ENCODE results near the gene PNCK.

PNCK gene

GRCh38 chrX:153719238-153719637 is 45.6 kb upstream of the PNCK start:
- peaks cover 42% of the 10 kb centered on the region for H3K79me2 ChIP-seq (ENCODE audit: low read length)
- H3K9me2 ChIP-seq (replicated peaks; ENCODE audit: insufficient read depth, low read length) = no peaks in the 10 kb centered on the region
- no peaks in the 10 kb centered on the region for H3F3A ChIP-seq (ENCODE audit: insufficient read depth, low read length)
- TF ChIP-seq EZH2 (optimal IDR thresholded peaks at IDR 0.05; ENCODE audit: low read depth, low read length) (no peak), EZH2phosphoT487 (IDR thresholded peaks at IDR 0.05; ENCODE audit: low read length) (no peak)
- TF ChIP-seq, protein P1, sequence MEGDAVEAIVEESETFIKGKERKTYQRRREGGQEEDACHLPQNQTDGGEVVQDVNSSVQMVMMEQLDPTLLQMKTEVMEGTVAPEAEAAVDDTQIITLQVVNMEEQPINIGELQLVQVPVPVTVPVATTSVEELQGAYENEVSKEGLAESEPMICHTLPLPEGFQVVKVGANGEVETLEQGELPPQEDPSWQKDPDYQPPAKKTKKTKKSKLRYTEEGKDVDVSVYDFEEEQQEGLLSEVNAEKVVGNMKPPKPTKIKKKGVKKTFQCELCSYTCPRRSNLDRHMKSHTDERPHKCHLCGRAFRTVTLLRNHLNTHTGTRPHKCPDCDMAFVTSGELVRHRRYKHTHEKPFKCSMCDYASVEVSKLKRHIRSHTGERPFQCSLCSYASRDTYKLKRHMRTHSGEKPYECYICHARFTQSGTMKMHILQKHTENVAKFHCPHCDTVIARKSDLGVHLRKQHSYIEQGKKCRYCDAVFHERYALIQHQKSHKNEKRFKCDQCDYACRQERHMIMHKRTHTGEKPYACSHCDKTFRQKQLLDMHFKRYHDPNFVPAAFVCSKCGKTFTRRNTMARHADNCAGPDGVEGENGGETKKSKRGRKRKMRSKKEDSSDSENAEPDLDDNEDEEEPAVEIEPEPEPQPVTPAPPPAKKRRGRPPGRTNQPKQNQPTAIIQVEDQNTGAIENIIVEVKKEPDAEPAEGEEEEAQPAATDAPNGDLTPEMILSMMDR (IDR thresholded peaks at IDR 0.05; ENCODE audit: low read length) = no peak
- H3K27ac ChIP-seq (ENCODE audit: low read length) = no peak overlapping the region
- H3K4me3 ChIP-seq (ENCODE audit: low read length) = no peak overlapping the region
- H3K36me3 ChIP-seq (replicated peaks; ENCODE audit: insufficient read depth, low read length) = peaks cover 2% of the 10 kb centered on the region; the same call in 1 of the 2 replicates
- no peaks in the 10 kb centered on the region for H3K9me3 ChIP-seq (replicated peaks; ENCODE audit: insufficient read depth, low read length)
- no peak overlapping the region for H3K9ac ChIP-seq (ENCODE audit: low read length)
- no peak for DNase-seq
- no peaks in the 10 kb centered on the region for H3K27me3 ChIP-seq (replicated peaks; ENCODE audit: insufficient read depth, low read length)
- H4K20me1 ChIP-seq (ENCODE audit: insufficient read depth, low read length) = no peaks in the 10 kb centered on the region
- H3K4me1 ChIP-seq (ENCODE audit: low read length) = no peaks in the 10 kb centered on the region
- no peak overlapping the region for H2AFZ ChIP-seq (ENCODE audit: low read length)
- no peak overlapping the region for H3K4me2 ChIP-seq (ENCODE audit: low read depth, low read length)

DNA sequence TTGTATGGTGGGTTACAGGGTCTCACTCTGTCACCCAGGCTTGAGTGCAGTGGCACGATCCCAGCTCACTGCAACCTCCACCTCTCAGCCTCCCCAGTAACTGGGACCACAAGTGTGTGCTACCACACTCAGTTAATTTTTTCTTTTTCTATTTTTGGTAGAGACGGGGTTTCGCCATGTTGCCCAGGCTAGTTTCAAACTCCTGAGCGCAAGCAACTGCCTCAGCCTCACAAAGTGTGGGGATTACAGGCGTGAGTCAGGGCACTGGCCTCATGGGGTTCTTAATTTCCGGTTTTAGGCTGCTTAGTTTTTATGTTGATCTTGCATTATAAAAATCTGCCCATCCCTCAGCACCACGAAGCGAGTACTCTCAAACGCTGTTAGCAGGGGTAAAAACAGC is 43.8 kb upstream of the PNCK start:
- TF ChIP-seq, protein P1 (IDR thresholded peaks at IDR 0.05; ENCODE audit: low read length) = no peak
- TF ChIP-seq EZH2phosphoT487 (IDR thresholded peaks at IDR 0.05; ENCODE audit: low read length) = no peak

GRCh38 chrX:153714256-153714655 is 40.6 kb upstream of the PNCK start:
- Histone ChIP-seq H4K20me1 (ENCODE audit: insufficient read depth, low read length) (no peaks in the 10 kb centered on the region), H3K79me2 (ENCODE audit: low read length) (peaks cover 12% of the 10 kb centered on the region), H3K27ac (ENCODE audit: low read length) (no peak overlapping the region), H3K9ac (ENCODE audit: low read length) (no peak overlapping the region), H3K9me3 (replicated peaks; ENCODE audit: insufficient read depth, low read length) (no peaks in the 10 kb centered on the region), H3K27me3 (replicated peaks; ENCODE audit: insufficient read depth, low read length) (no peaks in the 10 kb centered on the region), H3F3A (ENCODE audit: insufficient read depth, low read length) (no peaks in the 10 kb centered on the region), H3K4me2 (ENCODE audit: low read depth, low read length) (no peak overlapping the region), H3K4me1 (ENCODE audit: low read length) (no peaks in the 10 kb centered on the region), H2AFZ (ENCODE audit: low read length) (no peak overlapping the region), H3K4me3 (ENCODE audit: low read length) (no peak overlapping the region), H3K36me3 (replicated peaks; ENCODE audit: insufficient read depth, low read length) (no peaks in the 10 kb centered on the region; the same call in 1 of the 2 replicates), H3K9me2 (replicated peaks; ENCODE audit: insufficient read depth, low read length) (no peaks in the 10 kb centered on the region)
- TF ChIP-seq EZH2 (optimal IDR thresholded peaks at IDR 0.05; ENCODE audit: low read depth, low read length) (no peak), EZH2phosphoT487 (IDR thresholded peaks at IDR 0.05; ENCODE audit: low read length) (no peak)
- TF ChIP-seq, protein P1 (IDR thresholded peaks at IDR 0.05; ENCODE audit: low read length) = no peak
- DNase-seq = no peak

More for the DNA sequence above, 43.8 kb upstream of the PNCK start:
- Histone ChIP-seq H3K79me2 (ENCODE audit: low read length) (peaks cover 29% of the 10 kb centered on the region), H2AFZ (ENCODE audit: low read length) (no peak overlapping the region), H3K4me2 (ENCODE audit: low read depth, low read length) (no peak overlapping the region), H3K9me3 (replicated peaks; ENCODE audit: insufficient read depth, low read length) (no peaks in the 10 kb centered on the region), H3F3A (ENCODE audit: insufficient read depth, low read length) (no peaks in the 10 kb centered on the region), H3K36me3 (replicated peaks; ENCODE audit: insufficient read depth, low read length) (peaks cover 2% of the 10 kb centered on the region; the same call in 1 of the 2 replicates), H3K27me3 (replicated peaks; ENCODE audit: insufficient read depth, low read length) (no peaks in the 10 kb centered on the region), H3K27ac (ENCODE audit: low read length) (no peak overlapping the region), H3K4me3 (ENCODE audit: low read length) (no peak overlapping the region), H3K9me2 (replicated peaks; ENCODE audit: insufficient read depth, low read length) (no peaks in the 10 kb centered on the region), H3K4me1 (ENCODE audit: low read length) (no peaks in the 10 kb centered on the region), H4K20me1 (ENCODE audit: insufficient read depth, low read length) (no peaks in the 10 kb centered on the region), H3K9ac (ENCODE audit: low read length) (no peak overlapping the region)
- DNase-seq = no peak
